ENCODE measurements around the gene ISYNA1.

ISYNA1 gene

DNA sequence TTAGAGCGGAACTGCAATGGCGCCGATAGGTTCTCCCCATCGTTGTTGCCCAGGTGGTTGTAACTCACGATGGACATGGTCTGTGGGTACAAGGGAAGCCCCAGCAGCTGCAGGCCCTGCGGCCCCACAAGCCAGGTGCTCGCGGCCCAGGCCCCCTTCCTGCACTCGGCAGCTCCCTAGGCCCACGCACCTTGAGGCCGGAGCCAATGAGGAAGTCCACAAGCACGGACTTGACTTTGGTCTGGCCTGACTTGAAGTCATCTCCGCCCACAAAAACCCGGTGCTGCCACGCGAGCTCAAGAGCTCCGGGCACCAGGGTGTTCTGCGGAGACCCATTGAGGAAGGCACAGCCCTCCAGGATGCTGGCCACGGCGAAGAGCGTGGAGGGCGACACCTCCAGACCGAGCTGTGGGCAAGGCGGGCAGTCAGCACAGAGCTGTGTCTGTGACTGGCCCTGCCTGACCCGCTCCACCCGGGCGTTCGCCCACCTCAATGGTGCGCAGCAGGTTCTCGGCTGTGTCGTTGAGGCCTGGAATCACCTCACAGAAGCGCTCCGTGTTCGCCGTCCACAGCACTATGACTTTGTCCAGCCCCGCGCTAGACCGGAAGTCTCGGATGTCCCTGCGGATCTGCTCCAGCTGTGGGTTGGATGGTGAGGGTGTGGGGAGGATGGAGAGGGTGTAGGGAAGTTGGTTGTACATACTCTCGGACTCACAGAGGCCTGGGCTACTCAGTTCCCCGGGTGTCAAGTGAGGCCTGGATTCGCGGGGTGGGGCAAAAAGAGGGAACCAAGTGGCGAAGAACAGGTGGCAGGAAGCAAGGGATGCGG lies 1.9 kb downstream of the ISYNA1 start:
- no peak for DNase-seq
- no peak for TF ChIP-seq POLR2A (IDR thresholded peaks at IDR 0.05; ENCODE audit: low read length)

DNA sequence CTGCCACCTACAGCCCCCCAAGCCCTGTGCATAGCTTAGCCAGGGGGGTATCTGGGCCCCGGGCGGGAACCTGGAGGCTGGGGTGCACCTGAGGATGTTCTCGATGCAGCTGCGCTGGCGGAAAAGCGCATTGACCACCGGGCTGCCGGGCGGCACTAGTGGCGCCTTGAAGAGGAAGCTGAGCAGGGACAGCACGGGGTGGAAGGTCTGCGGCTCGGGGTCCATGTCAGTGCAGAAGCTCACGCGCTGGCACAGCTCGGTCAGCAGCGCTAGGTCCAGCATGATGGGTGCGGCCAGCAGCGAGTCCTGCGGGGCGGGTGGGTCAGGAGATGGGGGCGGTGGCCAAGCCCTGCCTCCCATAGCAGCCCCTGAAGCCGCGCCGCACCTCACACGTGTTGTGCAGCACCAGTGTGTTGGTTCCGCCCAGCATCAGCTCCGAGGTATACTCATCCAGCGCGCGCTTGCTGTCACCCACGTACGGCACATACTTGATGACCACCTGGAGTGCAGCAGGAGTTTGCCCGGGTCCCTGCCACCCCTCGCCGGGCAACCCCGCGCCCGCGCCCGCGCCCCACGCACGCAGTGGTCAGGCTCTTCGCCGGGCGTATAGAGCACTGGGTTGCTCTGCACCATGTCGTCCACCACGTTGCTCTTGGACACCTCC lies 2.6 kb downstream of the ISYNA1 start:
- DNase-seq = no peak
- TF ChIP-seq POLR2A (IDR thresholded peaks at IDR 0.05; ENCODE audit: low read length) (no peak), GATA1 (IDR thresholded peaks at IDR 0.05; ENCODE audit: low read depth, low read length) (no peak)

DNA sequence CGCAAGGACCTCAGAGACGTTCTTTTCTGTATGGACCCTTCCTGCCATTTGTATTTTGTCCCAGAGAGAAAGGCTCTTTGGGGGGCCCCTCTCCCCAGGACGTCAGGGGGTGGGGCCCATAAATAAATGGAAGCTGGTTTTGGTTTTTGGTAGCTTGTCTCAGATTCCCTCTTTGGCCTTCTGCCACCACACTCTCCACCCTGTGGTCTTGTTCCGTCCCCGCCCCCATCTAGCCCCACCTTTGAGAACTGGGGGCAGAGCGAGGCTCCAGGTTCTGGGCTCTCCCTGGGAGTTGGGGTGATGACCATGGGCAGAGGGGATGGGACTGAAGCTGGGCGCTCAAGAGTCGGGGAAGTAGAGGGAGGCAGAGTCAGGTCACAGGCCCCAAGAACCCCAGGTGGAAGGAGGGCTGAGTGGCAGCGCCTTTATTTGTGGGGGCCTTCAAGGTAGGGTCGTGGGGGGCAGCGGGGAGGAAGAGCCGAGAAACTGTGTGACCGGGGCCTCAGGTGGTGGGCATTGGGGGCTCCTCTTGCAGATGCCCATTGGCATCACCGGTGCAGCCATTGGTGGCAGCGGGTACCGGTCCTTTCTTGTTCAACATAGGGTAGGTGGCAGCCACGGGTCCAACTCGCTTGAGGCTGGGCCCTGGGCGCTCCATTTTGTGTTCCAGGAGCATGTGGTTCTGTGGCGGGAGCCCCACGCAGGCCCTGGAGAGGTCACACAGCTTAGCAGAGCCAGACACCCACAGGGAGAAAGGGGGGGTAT lies 3.3 kb downstream of the ISYNA1 start:
- no peak for DNase-seq
- TF ChIP-seq GATA1 (IDR thresholded peaks at IDR 0.05; ENCODE audit: low read depth, low read length) (no peak), POLR2A (IDR thresholded peaks at IDR 0.05; ENCODE audit: low read length) (no peak)

DNA sequence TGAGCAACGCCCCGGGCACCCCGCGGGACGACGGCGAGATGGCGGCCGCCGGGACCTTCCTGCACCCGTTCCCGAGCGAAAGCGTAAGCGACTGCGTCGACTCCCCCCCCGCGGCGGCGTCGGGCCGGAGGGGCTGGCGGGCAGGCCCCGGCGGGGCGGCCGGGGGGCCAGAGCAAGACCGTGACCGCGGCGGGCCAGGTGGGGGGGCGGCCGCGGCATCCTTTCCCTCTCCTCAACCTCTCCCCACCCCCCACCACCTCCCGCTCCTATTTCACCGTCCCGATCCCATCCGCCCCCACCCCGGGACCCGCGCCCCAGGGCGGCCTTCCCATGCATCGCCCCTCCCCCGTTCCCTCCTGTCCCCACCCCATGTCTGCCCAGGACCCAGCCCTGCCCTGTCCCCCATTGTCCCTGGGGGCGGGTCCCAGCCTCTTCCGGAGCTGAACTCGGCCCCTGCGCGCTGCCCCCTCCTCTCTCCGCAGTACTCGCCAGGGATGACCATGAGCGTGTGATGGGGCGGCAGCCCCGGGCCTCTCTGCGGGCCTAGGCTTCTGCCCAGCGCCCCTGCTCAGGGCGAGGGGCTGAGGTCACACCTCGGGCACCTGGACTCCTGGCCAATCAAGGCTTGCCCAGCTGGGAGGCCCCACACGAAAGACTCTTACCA lies 4.1 kb downstream of the ISYNA1 start:
- DNase-seq = no peak
- TF ChIP-seq POLR2A (IDR thresholded peaks at IDR 0.05; ENCODE audit: low read length) = no peak

DNA sequence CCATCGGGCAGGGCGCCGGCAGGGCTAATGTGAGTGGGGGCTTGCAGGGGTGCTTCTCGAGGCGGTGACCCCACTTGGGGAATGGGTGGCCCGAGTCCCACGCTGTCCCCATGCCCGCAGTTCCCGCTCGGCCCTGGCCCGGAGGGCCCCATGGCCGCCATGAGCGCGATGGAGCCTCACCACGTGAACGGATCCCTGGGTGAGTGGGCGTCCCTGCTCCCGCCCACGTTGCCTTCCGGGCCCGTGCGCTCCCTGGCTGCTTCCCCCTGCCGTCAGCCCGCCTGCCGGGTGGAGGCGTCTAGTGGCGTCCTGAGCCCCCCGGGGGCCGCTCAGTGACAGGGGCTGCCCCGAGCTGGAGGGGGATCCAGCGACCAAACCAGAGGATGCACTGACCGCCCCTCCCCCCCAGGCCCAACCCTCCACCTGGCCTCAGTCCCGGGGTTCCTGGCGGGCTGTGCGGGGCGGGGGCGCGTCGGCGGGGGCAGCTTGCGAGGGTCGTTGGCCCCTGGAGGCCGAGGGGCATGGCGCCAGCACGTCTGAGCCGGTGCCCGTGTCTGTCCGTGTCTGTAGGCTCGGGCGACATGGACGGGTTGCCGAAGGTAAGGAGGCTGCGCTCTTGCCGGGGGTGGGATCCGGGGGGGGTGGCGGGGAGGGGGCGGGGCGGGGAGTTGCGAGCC lies 4.8 kb downstream of the ISYNA1 start:
- DNase-seq = no peak
- TF ChIP-seq GATA1 (IDR thresholded peaks at IDR 0.05; ENCODE audit: low read depth, low read length) (no peak), POLR2A (IDR thresholded peaks at IDR 0.05; ENCODE audit: low read length) (no peak)

DNA sequence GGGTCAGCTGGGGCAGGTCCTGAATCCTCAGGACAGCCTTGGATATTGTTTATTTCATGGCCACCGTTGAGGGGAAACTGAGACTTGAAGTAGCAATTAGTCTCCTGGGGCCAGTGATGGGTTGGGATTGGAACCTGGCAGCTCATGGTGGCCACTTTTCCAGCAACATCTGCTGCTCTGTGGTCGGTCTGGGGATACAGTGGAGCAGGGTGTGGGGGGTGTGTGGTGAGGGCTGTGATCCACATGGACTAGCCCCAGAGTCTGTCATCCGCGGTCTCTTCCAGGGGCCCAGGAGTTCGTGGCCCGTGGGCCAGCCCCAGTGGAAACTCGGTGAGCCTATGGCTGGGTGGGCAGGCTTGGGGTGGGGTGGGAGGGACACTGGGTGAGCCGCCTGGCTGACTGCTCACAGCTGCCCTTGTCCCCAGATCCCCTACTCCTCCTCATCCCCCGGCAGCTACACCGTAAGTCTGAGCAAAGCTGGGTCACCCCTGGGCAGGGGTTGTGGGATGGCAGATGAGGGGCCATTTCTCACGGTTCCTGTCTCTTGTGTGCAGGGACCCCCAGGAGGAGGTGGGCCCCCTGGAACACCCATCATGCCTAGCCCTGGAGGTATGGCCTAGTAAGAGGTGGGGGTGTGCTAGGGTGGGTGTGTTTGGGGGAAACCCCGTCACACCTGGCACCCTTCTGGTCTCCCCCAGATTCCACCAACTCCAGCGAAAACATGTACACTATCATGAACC lies 5.5 kb downstream of the ISYNA1 start:
- TF ChIP-seq GATA1 (IDR thresholded peaks at IDR 0.05; ENCODE audit: low read depth, low read length) = no peak
- no peak for TF ChIP-seq POLR2A (IDR thresholded peaks at IDR 0.05; ENCODE audit: low read length)
- DNase-seq = no peak

DNA sequence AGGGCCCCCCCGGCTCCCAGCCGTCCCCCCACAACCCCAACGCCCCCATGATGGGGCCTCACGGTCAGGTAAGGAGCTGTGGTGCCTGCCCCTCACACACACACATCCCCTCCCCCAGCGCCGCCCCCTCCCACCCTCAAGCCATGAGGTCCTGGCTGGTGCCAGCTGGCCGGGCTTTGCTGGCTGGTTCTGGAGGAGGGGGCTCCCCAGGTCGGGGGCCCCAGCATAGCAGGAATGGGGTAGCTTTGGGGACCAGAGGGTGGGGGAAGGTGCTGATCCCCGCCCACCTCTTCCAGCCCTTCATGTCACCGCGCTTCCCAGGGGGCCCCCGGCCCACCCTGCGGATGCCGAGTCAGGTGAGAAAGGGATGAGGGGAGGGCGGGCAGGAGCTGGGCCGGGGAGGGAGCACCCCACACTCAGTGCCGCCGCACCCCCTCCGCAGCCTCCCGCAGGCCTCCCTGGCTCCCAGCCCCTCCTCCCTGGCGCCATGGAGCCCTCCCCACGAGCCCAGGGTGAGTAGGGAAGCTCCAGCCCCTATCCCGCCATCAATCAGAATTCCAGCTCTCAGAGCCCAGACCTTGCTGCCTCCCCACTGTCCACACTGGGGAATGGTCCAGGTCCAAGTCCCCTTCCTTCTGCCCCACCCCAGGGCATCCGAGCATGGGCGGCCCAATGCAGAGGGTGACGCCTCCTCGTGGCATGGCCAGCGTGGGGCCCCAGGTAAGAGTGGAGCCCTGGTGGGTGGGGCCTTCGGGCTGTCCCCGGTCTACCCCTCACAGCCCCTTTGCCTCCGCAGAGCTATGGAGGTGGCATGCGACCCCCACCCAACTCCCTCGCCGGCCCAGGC lies 6.4 kb downstream of the ISYNA1 start:
- DNase-seq = no peak
- no peak for TF ChIP-seq GATA1 (IDR thresholded peaks at IDR 0.05; ENCODE audit: low read depth, low read length)
- TF ChIP-seq POLR2A (IDR thresholded peaks at IDR 0.05; ENCODE audit: low read length) = no peak

DNA sequence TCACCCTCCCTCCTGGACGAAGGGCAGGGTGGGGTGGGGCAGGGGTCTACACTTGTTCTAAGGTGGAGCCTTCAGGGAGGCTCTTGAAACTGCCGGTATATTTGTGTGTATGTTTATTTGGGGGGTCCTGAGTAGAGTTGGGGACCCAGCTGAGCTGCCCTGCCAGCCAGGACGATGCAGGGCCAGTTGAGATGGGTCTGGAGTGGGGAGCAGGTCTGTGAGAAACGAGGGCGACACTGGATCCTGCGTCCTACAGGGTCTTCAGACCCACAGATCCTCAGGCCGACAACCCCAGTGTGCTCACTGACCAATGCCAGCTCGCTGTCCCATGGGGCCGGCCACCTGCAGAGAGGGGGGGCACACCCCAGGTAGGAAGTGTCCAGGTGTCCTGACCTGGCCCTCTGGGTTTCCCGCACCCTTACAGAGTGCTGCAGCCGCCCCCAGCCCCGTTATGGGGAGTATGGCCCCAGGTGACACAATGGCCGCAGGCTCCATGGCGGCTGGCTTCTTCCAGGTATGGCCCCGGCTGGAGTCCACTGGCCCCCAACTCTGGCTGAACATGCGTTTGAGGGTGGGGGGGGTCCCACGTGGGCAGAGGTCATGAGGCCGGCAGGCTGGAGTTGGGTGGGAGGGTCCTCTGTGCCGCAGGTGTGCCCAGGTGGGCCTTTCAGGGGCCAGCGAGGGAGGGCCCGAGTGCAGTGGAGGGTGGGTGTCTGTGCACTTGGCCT lies 7.4 kb downstream of the ISYNA1 start:
- no peak for DNase-seq
- TF ChIP-seq GATA1 (IDR thresholded peaks at IDR 0.05; ENCODE audit: low read depth, low read length) = no peak
- no peak for TF ChIP-seq POLR2A (IDR thresholded peaks at IDR 0.05; ENCODE audit: low read length)

DNA sequence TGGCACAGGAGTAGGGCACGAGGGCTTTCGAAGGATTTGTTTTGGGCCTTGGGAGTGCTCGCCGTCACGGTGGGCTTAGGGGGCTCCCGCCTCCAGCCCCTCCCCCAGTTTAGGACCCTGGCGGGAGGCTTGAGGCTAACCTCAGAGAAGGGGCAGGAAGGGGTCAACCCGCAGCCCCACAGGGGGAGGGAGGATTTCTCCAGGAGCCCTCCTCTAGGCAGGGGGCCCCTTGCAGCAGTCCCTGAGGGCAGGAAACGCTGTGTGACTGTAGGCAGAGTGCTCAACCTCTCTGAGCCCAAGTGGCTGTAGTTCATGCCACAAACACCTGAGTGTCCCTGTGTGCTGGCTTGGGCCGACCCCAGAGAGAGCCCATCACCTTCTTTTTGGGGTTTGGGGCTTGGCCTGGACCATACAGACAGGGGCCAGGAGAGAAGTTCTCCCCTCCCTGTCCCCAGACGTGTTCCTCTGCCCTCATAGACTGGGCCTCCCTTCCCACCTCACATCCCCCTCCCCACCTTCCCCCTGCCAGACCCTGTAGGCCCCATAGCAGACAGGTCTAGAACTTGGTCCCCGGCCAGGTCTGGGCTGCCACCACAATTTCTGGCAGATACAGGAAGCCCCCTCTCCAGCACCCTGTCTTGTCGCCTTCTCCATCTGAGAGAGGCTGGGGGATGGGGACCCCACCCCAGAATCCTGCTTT lies 8.1 kb downstream of the ISYNA1 start:
- TF ChIP-seq GATA1 (IDR thresholded peaks at IDR 0.05; ENCODE audit: low read depth, low read length) (no peak), POLR2A (IDR thresholded peaks at IDR 0.05; ENCODE audit: low read length) (no peak)
- DNase-seq = no peak

DNA sequence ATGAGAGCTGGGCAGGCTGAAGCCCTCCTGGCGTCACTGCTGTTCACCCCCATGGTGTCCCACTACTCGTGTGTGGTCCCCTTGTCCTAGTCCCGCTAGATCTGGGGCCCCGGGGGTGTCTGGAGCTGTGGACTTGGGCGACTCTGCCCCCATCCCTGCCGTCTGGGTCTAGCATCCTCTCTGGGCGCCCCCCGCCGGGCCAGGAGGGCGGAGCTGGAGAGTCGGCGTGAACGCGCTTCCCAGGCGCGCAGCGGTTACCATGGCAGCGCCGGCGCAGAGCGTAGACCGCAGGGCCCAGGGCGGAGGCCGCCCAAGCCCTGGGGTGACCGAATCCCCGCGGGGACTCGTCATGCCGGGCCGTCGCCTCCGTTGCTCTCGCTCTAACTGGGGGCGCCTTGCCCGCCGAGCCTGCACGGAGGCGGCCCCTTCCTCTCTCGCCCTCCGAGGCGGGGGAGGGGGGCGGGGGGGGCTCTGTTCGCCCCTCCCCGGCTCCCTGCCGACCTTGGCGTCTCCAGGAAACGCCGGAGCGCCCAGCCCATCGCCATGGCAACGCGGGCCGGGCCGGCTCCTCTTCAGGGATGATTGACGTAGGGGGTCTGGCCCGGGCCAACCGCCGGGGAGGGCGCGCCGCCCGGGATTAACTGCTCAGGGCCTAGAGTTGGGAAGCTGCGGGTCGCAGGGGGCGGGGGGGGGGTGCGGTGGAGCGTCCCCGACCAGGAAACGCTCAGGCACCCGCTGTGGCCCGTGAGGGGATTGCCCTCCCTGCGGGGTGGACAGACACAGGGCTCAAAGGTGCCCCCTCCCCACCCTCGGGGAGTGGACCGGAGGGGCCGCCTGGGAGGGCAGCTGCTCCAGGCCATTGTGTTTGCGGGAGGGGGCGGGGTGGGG lies 8.9 kb downstream of the ISYNA1 start:
- DNase-seq = peak; percentile 89 to 93
- TF ChIP-seq POLR2A (IDR thresholded peaks at IDR 0.05; ENCODE audit: low read length) (no peak), GATA1 (IDR thresholded peaks at IDR 0.05; ENCODE audit: low read depth, low read length) (no peak)

All from erythroblast (primary cell).